OCI-LY7 (cell line): ENCODE data around the gene MLPH. TPM values are rescaled to one million over a fixed set of nuclear protein-coding genes. Genes with fewer than 3 reads are reported as not detected.

Experiments
- BruUV-seq: library from RNA; stranded (reverse); fragments of 400-500 nt; replicated peaks from 2 replicates; lab custom pipeline; 2021; lab: Mats Ljungman, UMichigan
- CTCF ChIA-PET: fragments of 300-600 bp; sonication (Branson Sonifier 250); formaldehyde crosslinking; loops from one replicate; lab custom pipeline; 2022; ENCODE audit warnings: antibody characterized with exemption; ENCODE audit not compliant: unreplicated experiment; lab: Charles Lee
- POLR2A ChIA-PET: fragments of 300-600 bp; sonication (Branson Sonifier 250); formaldehyde crosslinking; loops from one replicate; lab custom pipeline; 2022; ENCODE audit warnings: antibody characterized with exemption; lab: Charles Lee
- DNase-seq: peaks from one replicate; pipeline ENCODE4 v3.0.0-alpha.2; 2015; ENCODE audit warnings: low spot score
- H2AFZ ChIP-seq: fragments of 200-600 bp; sonication (generic), shearing (Covaris generic); 2 replicates; pipeline ENCODE4 v1.6.1; 2014; ENCODE audit warnings: mild to moderate bottlenecking, antibody characterized with exemption, low read length, moderate library complexity
- H3K27ac ChIP-seq: fragments of 200-600 bp; sonication (generic); 2 replicates; pipeline ENCODE4 v1.5.1; 2014; ENCODE audit warnings: mixed run types, low read depth, mild to moderate bottlenecking, moderate library complexity, low read length, inconsistent platforms; ENCODE audit not compliant: poor library complexity, severe bottlenecking
- H3K36me3 ChIP-seq: fragments of 200-600 bp; sonication (generic); 2 replicates; pipeline ENCODE4 v1.6.1; 2014; ENCODE audit warnings: mild to moderate bottlenecking, antibody characterized with exemption, low read length, moderate library complexity, mixed read lengths; ENCODE audit not compliant: insufficient read depth
- H3K4me1 ChIP-seq: fragments of 200-600 bp; sonication (generic); 2 replicates; pipeline ENCODE4 v1.5.1; 2014; ENCODE audit warnings: mild to moderate bottlenecking, low read length; ENCODE audit not compliant: insufficient read depth, poor library complexity, severe bottlenecking
- H3K4me2 ChIP-seq: fragments of 200-600 bp; sonication (generic); 2 replicates; pipeline ENCODE4 v1.6.1; 2014; ENCODE audit warnings: mild to moderate bottlenecking, low read length
- H3K4me3 ChIP-seq: fragments of 200-600 bp; sonication (generic); 2 replicates; pipeline ENCODE4 v1.5.1; 2014; ENCODE audit warnings: mild to moderate bottlenecking, low read depth, low read length; ENCODE audit not compliant: poor library complexity, severe bottlenecking
- H3K79me2 ChIP-seq: fragments of 200-600 bp; sonication (generic); 2 replicates; pipeline ENCODE4 v1.6.1; 2016; ENCODE audit warnings: low read depth, mild to moderate bottlenecking, low read length, moderate library complexity, mixed read lengths; ENCODE audit not compliant: insufficient read depth
- H3K9me2 ChIP-seq: fragments of 200-600 bp; sonication (generic); 2 replicates; pipeline ENCODE4 v1.6.1; 2016; ENCODE audit warnings: mild to moderate bottlenecking, low read length, mixed read lengths; ENCODE audit not compliant: insufficient read depth
- H3K9me3 ChIP-seq: fragments of 200-600 bp; sonication (generic); 2 replicates; pipeline ENCODE4 v1.6.1; 2014; ENCODE audit warnings: mild to moderate bottlenecking, mixed run types, low read length, mixed read lengths
- H4K20me1 ChIP-seq: fragments of 200-600 bp; sonication (generic); 2 replicates; pipeline ENCODE4 v1.6.1; 2014; ENCODE audit warnings: mild to moderate bottlenecking, antibody characterized with exemption, low read length, moderate library complexity, mixed read lengths; ENCODE audit not compliant: insufficient read depth
- CTCF ChIP-seq: fragments of 200-600 bp; sonication (generic); conservative IDR thresholded peaks from 2 replicates; pipeline ENCODE4 v1.5.1; 2014; ENCODE audit warnings: mild to moderate bottlenecking, antibody characterized with exemption, low read length, moderate library complexity, mixed read lengths
- EZH2phosphoT487 ChIP-seq: fragments of 200-600 bp; sonication (generic); IDR thresholded peaks from 2 replicates; pipeline ENCODE4 v1.6.1; 2018; ENCODE audit warnings: low read depth, borderline replicate concordance, mild to moderate bottlenecking, mixed run types, antibody characterized with exemption, low read length, moderate library complexity, mixed read lengths
- intact Hi-C: fragments of 100-400 bp; cut with micrococcal nuclease; formaldehyde crosslinking; loops from one replicate; pipeline ENCODE4 v1.10.0; 2022; ENCODE audit not compliant: unreplicated experiment
- total RNA-seq, 2 experiments: library from RNA; depleted of rRNA in 1 of 2; stranded (reverse); fragments of >200 nt in 1 of 2; shearing (Covaris generic) in 1 of 2; gene quantifications; 2 replicates each; pipeline ENCODE4 v1.2.3, GENCODE V29; 2014 to 2022

Gene MLPH
- total RNA-seq, 2 experiments from 2014 or later, result not detected

- peaks cover 11% of the 10 kb centered on the region for H3K9me3 ChIP-seq
- H3K4me2 ChIP-seq, result no peak overlapping the region
- no peaks in the 10 kb centered on the region for H3K4me1 ChIP-seq
- ChIA-PET POLR2A (no interaction called here), CTCF (no interaction called here)
- H2AFZ ChIP-seq, result no peak overlapping the region
- H3K79me2 ChIP-seq, result no peaks in the 10 kb centered on the region
- no peaks in the 10 kb centered on the region for H3K9me2 ChIP-seq
- H4K20me1 ChIP-seq, result no peaks in the 10 kb centered on the region
- H3K36me3 ChIP-seq, result no peaks in the 10 kb centered on the region
- intact Hi-C loops, result no loop called here
- TF ChIP-seq EZH2phosphoT487 (no peak), CTCF (no peak)
- H3K27ac ChIP-seq, result no peak overlapping the region
- H3K4me3 ChIP-seq, result no peak overlapping the region
- no peak for DNase-seq
- no TSS peak for BruUV-seq
Measured at GRCh38 chr2:237495521-237496117, 8.6 kb downstream of the MLPH start.

GRCh38 chr2:237496428-237496827 is 9.4 kb downstream of the MLPH start:
- Histone ChIP-seq H3K4me2 (no peak overlapping the region), H3K9me2 (no peaks in the 10 kb centered on the region), H3K9me3 (peaks cover 11% of the 10 kb centered on the region), H3K27ac (no peak overlapping the region), H3K36me3 (no peaks in the 10 kb centered on the region), H2AFZ (no peak overlapping the region), H3K79me2 (no peaks in the 10 kb centered on the region), H3K4me1 (no peaks in the 10 kb centered on the region), H3K4me3 (no peak overlapping the region), H4K20me1 (no peaks in the 10 kb centered on the region)
- intact Hi-C loops, result no loop called here
- DNase-seq, result no peak
- TF ChIP-seq EZH2phosphoT487 (no peak), CTCF (no peak)
- ChIA-PET POLR2A (no interaction called here), CTCF (no interaction called here)
- BruUV-seq, result no TSS peak

- Histone ChIP-seq H3K36me3 (no peaks in the 10 kb centered on the region), H4K20me1 (no peaks in the 10 kb centered on the region), H3K9me3 (0 out of 2 replicates have a peak, but pooled peaks cover 4% of the 10 kb centered on the region), H3K27ac (no peak overlapping the region), H3K4me3 (no peak overlapping the region), H3K9me2 (no peaks in the 10 kb centered on the region), H3K4me2 (no peak overlapping the region), H2AFZ (no peak overlapping the region), H3K4me1 (no peaks in the 10 kb centered on the region), H3K79me2 (no peaks in the 10 kb centered on the region)
- ChIA-PET POLR2A (no interaction called here), CTCF (no interaction called here)
- DNase-seq, result no peak
- intact Hi-C loops, result no loop called here
- no TSS peak for BruUV-seq
- TF ChIP-seq CTCF, result no peak
- no peak for TF ChIP-seq EZH2phosphoT487
Measured at GRCh38 chr2:237497009-237497837, 10.2 kb downstream of the MLPH start.
